Left ventricle myocardium superior (tissue), 1 donor: Measurements from ENCODE around the gene MTSS2. TPM values are rescaled to one million over a fixed set of nuclear protein-coding genes. Genes with fewer than 3 reads are reported as not detected.
"Not testable (repeated sequence)": the region's sequence is repeated elsewhere in the genome, so short reads cannot be mapped to it uniquely, and the experiment has no call there.

Experiments
- ATAC-seq: fragments of 200-7000 bp; cut with Tn5 transposase; one replicate; pipeline ENCODE4 v1.9.1; 2020; ENCODE audit warnings: mild to moderate bottlenecking, moderate library complexity
- DNase-seq: peaks from one replicate; pipeline ENCODE4 v3.0.0-alpha.2; 2020
- intact Hi-C: fragments of 100-400 bp; cut with micrococcal nuclease; formaldehyde crosslinking; loops from one replicate; pipeline ENCODE4 v1.11.0; 2022
- total RNA-seq: library from RNA; stranded (reverse); fragmentation: NEBNext Ultra II Directional; extraction: Animal tissue kit (Norgen Biotek cat#: 25700); gene quantifications from one replicate; pipeline ENCODE4 v1.2.1, GENCODE V29; 2021
- donor health status: DM: no; HTN: yes; CAD: no; lungs with severe emphysema.

Gene MTSS2
- total RNA-seq, 1 donor from 2014 or later = 101 TPM

DNA sequence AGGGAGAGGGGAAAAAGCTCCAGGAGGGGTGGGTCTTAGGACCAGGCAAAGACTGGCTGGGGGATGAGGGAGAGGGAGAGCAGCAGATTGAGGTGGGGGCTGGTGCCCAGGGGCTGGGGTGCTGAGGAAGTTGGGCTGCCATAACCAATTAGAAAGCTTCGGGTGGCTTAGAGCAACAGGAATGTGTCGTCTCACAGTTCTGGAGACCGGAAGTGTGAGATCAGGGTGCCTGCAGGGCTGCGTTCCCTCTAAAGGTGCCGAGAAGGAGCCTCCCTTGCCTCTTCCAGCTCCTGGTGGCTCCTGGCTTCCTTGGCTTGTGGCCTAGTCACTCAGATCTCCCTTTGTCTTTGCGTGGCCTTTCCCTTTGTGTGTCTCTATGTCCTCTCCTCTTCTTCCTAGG, 37.2 kb downstream of the MTSS2 start:
- ATAC-seq (no peak), DNase-seq (no peak)
- intact Hi-C loops = no loop called here

DNA sequence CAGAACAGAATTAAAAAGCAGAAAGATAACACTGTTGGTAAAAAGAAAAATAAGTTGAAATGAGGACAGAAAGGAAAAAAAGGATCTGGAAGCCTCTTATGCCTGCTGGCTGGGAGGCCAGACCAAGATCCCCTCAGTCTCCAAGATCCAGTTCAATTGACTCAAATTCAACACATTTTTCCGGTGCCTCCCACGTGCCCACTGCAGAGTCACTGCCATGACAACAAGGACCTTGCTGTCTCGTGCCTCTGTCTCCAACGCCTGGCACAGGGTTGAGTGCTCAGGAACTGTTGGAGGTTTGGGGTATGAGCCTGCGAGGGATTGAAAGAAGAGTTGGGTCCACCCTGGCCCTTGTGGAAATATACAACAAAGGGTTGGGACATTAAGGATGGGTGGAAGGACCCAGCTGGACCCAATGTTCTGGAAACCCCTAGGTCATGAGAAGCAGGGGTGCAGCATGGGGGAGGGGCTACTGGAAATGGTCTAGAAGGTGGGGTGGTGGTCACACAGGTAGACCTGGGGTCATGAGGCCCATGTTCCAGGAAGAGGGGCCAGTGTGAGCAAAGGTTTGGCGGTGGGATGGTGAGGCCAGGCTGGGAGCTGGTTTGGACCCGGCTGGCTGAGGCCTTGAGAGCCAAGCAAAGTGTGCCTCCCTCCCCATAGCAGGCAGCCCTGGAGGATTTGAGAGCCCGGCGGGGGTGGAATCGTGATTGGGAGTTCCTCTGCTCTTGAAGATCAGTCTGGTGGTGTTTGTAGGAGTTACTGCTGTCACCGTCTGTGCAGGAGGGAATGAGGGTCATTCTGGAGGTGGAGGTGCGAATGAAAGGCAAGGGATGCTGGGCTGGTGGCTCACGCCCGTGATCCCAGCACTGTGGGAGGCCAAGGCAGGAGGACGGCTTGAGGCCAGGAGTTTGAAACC, 38.2 kb downstream of the MTSS2 start:
- ATAC-seq (no peak), DNase-seq (no peak)
- intact Hi-C loops = no loop called here

DNA sequence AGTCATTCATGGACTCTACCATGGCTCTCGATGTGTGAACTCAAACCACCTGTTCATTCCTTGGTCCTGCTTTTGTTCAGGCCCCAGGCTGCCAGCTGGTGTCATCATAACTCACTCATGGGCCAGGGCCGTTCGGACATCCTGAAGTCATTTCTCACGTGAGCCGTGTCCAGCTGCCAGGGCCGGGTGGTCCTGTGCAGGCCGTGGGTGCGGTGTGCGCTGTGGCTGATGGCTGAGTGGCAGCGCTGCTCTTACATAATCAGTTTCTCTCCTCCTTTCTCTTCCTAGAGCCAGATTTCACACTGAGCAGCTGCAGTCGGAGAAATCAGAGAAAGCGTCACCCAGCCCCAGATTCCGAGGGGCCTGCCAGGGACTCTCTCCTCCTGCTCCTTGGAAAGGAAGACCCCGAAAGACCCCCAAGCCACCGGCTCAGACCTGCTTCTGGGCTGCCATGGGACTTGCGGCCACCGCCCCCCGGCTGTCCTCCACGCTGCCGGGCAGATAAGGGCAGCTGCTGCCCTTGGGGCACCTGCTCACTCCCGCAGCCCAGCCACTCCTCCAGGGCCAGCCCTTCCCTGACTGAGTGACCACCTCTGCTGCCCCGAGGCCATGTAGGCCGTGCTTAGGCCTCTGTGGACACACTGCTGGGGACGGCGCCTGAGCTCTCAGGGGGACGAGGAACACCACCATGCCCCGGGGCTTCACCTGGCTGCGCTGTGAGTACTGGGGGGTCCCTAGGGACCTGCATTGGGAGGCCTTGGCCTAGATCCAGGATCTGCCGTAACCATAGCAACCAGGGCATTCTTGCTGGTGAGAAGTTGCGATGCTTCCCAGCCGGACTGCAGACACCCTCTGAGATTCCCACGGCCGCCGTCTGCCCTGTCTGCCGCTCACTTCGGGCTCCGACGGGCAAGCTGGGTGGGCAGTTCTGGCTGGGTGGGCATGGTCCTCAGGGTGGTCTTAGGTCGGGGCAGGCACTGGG, 39.3 kb downstream of the MTSS2 start, which contains the start of gene IL34:
TSS of gene IL34 (plus strand) at position 300 of the 982 bp plus-strand sequence. CDS start at position 689, 389 bp downstream.
- no peak for DNase-seq
- intact Hi-C loops = no loop called here
- ATAC-seq = peak; percentile 79

DNA sequence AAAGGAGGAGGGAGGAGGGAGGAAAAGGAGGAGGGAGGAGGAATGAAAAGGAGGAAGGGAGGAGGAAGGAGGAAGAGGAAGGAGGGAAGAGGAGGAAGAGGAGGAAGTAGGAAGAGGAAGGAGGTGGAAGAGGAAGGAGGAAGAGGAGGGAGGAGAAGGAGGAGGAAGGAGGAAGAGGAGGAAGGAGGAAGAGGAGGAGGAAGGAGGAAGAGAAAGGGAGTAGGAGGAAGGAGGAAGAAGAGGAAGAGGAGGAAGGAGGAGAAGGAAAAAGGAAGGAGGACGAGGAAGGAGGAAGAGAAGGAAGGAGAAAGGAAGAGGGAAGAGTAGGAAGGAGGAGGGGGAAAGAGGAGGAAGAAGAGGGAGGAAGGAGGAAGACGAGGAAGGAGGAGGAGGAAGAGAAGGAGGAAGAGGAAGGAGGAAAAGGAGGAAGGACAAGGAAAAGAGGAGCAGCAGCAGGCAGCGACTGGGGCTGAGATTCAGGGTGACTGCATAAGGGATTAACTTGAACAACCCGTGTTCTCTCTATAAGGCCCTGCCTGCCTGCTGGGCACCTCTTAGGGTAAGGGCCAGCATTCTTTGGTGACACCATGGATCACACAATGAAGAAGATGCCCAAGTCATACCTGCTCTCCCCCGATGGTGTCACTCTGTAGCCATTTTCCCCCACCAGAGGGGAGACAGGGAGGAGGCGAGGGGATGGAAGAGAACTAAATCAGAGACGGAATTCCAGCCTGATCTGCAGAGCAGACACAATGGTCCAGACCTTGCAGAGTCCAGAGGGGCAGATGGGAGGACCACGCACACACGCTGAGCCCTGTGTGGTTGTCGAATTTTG, 40.9 kb downstream of the MTSS2 start:
- DNase-seq = no peak
- intact Hi-C loops = no loop called here
- no peak for ATAC-seq

DNA sequence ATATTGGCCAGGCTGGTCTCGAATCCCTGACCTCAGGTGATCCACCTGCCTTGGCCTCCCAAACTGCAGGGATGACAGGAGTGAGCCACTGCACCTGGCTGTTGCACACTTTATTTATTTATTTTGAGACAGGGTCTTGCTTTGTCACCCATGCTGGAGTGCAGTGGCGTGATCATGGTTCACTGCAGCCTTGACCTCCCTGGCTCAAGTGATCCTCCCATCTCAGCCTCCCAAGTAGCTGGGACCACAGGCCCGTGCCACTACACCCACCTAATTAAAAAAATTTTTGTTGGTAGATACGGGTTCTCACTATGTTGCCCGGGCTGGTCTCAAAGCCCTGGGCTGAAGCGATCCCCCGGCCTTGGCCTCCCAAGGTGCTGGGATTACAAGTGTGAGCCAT, 42.6 kb downstream of the MTSS2 start:
- ATAC-seq, intact Hi-C loops, DNase-seq: not testable (repeated sequence)

DNA sequence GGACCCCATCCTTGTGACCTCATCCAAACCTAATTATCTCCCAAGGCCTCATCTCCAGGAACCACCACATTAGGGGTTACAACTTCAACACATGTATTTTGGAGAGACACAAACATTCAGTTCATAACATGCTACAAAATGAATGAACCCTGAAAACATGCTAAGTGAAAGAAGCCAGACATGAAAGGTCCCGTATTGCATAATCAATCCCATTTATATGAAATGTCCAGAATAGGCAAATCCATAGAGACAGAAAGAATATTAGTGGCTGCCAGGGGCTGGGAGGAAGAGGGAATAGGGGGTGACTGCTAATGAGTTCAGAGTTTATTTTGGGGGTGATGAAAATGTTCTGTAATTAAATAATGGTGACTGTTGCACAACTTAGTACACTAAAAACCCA, 43.2 kb downstream of the MTSS2 start:
- DNase-seq (no peak), ATAC-seq (no peak)
- intact Hi-C loops = no loop called here

DNA sequence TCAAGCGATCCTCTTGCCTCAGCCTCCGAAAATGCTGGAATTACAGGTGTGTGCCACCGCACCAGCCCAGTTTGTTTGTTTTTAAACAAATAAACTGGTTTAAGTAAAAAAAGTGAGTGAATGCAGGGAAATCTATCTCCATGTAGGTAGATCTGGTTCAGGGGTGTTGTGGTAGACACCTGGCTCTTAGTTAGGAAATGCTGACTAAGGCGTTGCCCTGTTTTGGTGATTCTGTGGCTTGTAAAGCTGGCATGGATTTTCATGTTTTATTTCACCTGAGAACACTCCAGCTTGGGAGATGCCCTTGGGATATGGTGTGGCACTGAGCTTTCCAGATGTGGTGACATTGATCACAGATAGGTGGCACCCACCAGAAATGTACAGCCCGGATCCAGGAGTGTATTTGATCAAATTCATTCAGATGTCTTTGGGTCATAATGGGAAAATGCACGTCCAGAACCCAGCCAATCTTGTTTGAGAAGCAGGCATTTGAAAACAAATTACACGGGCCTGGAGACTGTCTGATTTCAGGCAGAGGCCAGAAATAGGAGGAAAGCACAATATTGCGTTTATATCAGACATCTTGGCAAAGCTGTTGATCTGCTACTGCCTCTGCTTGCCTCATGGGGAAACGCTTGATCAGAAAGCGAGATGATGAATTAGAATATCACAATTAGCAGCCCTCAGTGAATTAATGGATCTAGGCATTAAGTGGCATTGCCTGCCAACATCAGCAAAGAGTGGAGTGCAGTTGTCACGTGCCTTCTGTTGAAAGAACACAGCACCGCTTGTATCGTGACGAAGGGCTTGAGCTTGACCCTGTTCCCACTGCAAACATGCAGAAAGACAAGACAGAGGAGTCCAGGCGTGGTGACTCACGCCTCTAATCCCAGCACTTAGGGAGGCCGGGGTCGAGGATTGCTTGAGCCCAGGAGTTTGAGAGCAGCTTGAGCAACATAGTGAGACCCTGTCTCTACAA, 46.8 kb downstream of the MTSS2 start:
- no peak for DNase-seq
- peak; percentile 79 for ATAC-seq
- intact Hi-C loops = no loop called here

Other genes starting within 250 kb of the MTSS2 start
- 19.0 TPM for gene ST3GAL2, start 247.0 kb downstream of the MTSS2 start, total RNA-seq
- 8.2 TPM for gene FCSK, start 231.5 kb downstream of the MTSS2 start, total RNA-seq
- 48.7 TPM for gene COG4, start 162.5 kb downstream of the MTSS2 start, total RNA-seq
- gene SF3B3, start 162.2 kb downstream of the MTSS2 start, total RNA-seq = 146 TPM
- gene IL34, start 39.5 kb downstream of the MTSS2 start, total RNA-seq = 1.5 TPM
- 20.4 TPM for gene VAC14, start 115.1 kb upstream of the MTSS2 start, total RNA-seq